Hepatocyte (in vitro differentiated cells): ENCODE measurements around the gene SP2. TPM values are rescaled to one million over a fixed set of nuclear protein-coding genes. Genes with fewer than 3 reads are reported as not detected.
"Not testable (repeated sequence)": the region's sequence is repeated elsewhere in the genome, so short reads cannot be mapped to it uniquely, and the experiment has no call there.

Experiments
- DNase-seq: peaks from one replicate; pipeline ENCODE4 v3.0.0-alpha.2; 2016; ENCODE audit warnings: low spot score
- H2AFZ ChIP-seq: fragments of 200-600 bp; sonication (generic); 2 replicates; pipeline ENCODE4 v1.6.0; 2016; ENCODE audit warnings: antibody characterized with exemption, mild to moderate bottlenecking
- H3K27ac ChIP-seq: fragments of 200-600 bp; sonication (generic); 2 replicates; pipeline ENCODE4 v1.5.1; 2016; ENCODE audit warnings: mild to moderate bottlenecking
- H3K27me3 ChIP-seq: fragments of 200-600 bp; sonication (generic); 2 replicates; pipeline ENCODE4 v1.6.1; 2016
- H3K36me3 ChIP-seq: fragments of 200-600 bp; sonication (generic); replicated peaks from 2 replicates; pipeline ENCODE4 v1.5.1; 2016; ENCODE audit warnings: low read depth; ENCODE audit not compliant: insufficient read depth
- H3K4me1 ChIP-seq: fragments of 200-600 bp; sonication (generic); 2 replicates; pipeline ENCODE4 v1.5.1; 2016; ENCODE audit warnings: mild to moderate bottlenecking, moderate library complexity; ENCODE audit not compliant: insufficient read depth
- H3K4me2 ChIP-seq: fragments of 200-600 bp; sonication (generic); 2 replicates; pipeline ENCODE4 v1.6.0; 2016
- H3K4me3 ChIP-seq: fragments of 200-600 bp; sonication (generic); 2 replicates; pipeline ENCODE4 v1.5.1; 2016; ENCODE audit warnings: mild to moderate bottlenecking
- H3K79me2 ChIP-seq: fragments of 200-600 bp; sonication (generic); 2 replicates; pipeline ENCODE4 v1.6.0; 2017; ENCODE audit warnings: mild to moderate bottlenecking
- H3K9me2 ChIP-seq: fragments of 200-600 bp; sonication (generic); replicated peaks from 2 replicates; pipeline ENCODE4 v1.6.0; 2017; ENCODE audit warnings: mild to moderate bottlenecking; ENCODE audit not compliant: insufficient read depth
- H3K9me3 ChIP-seq: fragments of 200-600 bp; sonication (generic); 2 replicates; pipeline ENCODE4 v1.5.1; 2016; ENCODE audit warnings: low read depth, mild to moderate bottlenecking
- H4K20me1 ChIP-seq: fragments of 200-600 bp; sonication (generic); 2 replicates; pipeline ENCODE4 v1.6.0; 2016; ENCODE audit warnings: mild to moderate bottlenecking; ENCODE audit not compliant: insufficient read depth, poor library complexity, severe bottlenecking
- EZH2 ChIP-seq: fragments of 200-600 bp; sonication (generic); IDR thresholded peaks from 2 replicates; pipeline ENCODE4 v1.6.1; 2016; ENCODE audit warnings: antibody characterized with exemption, mild to moderate bottlenecking, borderline replicate concordance
- EZH2phosphoT487 ChIP-seq: fragments of 200-600 bp; sonication (generic); IDR thresholded peaks from one replicate; pipeline ENCODE4 v1.6.1; 2018; ENCODE audit warnings: antibody characterized with exemption, mild to moderate bottlenecking, low read depth, moderate library complexity; ENCODE audit not compliant: unreplicated experiment, severe bottlenecking
- WGBS: methylation state at CpG from one replicate; pipeline ENCODE4 v1.1.6; 2016; ENCODE audit warnings: low lambda C conversion rate; ENCODE audit errors: missing lambda C conversion rate; 5-methylcytosine and 5-hydroxymethylcytosine counted together
- polyA plus RNA-seq: library from polyadenylated mRNA; unstranded; fragments of >200 nt; fragmentation: Nextera tagmentation; extraction: Ambion mirVana; gene quantifications from 2 replicates; pipeline ENCODE4 v1.2.1, GENCODE V29; 2016
- total RNA-seq: library from RNA; depleted of rRNA; stranded (reverse); fragments of >200 nt; gene quantifications from 2 replicates; pipeline ENCODE4 v1.2.3, GENCODE V29; 2014
- TF ChIP-seq, protein P1 (sequence below): fragments of 200-600 bp; sonication (generic); IDR thresholded peaks from 2 replicates; pipeline ENCODE4 v1.5.1; 2016; ENCODE audit warnings: antibody characterized with exemption, mild to moderate bottlenecking; ENCODE audit not compliant: poor library complexity

The SP2 gene
- total and polyA plus RNA-seq, 2 experiments from 2014 or later: 1.5 to 10.6 TPM

DNA sequence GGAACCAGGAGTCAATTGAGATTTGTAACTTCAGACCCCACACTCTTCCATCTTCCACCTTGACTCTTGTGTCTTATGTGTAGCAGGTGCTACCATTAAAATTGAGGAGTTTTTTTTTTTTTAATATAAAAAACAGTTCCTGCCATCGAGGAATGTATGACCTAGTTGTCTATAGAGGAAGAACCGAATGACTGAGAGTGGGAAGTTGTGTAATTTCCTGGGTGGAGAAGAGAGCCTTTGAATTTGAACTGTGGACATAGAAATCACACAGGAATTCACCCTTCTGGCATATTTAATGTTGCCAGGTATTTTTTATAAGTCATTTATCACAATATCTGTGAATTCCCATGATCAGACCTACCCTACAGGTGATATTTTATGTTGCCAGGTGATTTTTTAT, 22.0 kb downstream of the SP2 start:
- Histone ChIP-seq H3K27ac (no peak overlapping the region), H3K4me3 (no peak overlapping the region), H3K9me3 (no peaks in the 10 kb centered on the region), H3K27me3 (no peaks in the 10 kb centered on the region), H2AFZ (no peak overlapping the region), H3K4me1 (no peaks in the 10 kb centered on the region), H3K4me2 (no peak overlapping the region), H4K20me1 (no peaks in the 10 kb centered on the region), H3K36me3 (no peaks in the 10 kb centered on the region), H3K9me2 (no peaks in the 10 kb centered on the region), H3K79me2 (no peaks in the 10 kb centered on the region)
- TF ChIP-seq, protein P1, sequence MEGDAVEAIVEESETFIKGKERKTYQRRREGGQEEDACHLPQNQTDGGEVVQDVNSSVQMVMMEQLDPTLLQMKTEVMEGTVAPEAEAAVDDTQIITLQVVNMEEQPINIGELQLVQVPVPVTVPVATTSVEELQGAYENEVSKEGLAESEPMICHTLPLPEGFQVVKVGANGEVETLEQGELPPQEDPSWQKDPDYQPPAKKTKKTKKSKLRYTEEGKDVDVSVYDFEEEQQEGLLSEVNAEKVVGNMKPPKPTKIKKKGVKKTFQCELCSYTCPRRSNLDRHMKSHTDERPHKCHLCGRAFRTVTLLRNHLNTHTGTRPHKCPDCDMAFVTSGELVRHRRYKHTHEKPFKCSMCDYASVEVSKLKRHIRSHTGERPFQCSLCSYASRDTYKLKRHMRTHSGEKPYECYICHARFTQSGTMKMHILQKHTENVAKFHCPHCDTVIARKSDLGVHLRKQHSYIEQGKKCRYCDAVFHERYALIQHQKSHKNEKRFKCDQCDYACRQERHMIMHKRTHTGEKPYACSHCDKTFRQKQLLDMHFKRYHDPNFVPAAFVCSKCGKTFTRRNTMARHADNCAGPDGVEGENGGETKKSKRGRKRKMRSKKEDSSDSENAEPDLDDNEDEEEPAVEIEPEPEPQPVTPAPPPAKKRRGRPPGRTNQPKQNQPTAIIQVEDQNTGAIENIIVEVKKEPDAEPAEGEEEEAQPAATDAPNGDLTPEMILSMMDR: no peak
- no peak for TF ChIP-seq EZH2
- no peak for TF ChIP-seq EZH2phosphoT487
- WGBS: 98% methylated on average over 2 of the region's 2 CpGs
- no peak for DNase-seq

DNA sequence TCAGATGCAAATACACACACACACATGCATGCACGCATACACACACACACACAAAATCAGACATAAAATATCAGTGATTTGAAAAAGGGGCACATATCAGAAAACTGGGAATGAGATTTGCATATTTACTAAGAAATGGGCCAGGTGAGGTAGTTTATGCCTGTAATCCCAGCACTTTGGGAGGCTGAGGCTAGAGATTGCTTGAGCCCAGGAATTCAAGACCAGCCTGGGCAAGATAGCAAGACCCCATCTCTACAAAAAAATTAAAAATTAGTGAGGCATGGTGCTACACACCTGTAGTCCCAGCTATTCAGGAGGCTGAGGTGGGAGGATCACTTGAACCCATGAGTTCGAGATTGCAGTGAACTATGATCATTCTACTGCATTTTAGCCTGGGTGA, 23.0 kb downstream of the SP2 start:
- Histone ChIP-seq H3K79me2 (no peaks in the 10 kb centered on the region), H3K4me2 (no peak overlapping the region), H3K4me3 (no peak overlapping the region), H3K27me3 (no peaks in the 10 kb centered on the region), H3K36me3 (no peaks in the 10 kb centered on the region), H3K9me3 (no peaks in the 10 kb centered on the region), H2AFZ (no peak overlapping the region), H3K4me1 (no peaks in the 10 kb centered on the region), H3K9me2 (no peaks in the 10 kb centered on the region), H3K27ac (no peak overlapping the region), H4K20me1 (no peaks in the 10 kb centered on the region)
- WGBS: 98% methylated on average over 2 of the region's 2 CpGs
- no peak for TF ChIP-seq EZH2
- no peak for TF ChIP-seq EZH2phosphoT487
- TF ChIP-seq, protein P1: no peak
- DNase-seq: no peak

DNA sequence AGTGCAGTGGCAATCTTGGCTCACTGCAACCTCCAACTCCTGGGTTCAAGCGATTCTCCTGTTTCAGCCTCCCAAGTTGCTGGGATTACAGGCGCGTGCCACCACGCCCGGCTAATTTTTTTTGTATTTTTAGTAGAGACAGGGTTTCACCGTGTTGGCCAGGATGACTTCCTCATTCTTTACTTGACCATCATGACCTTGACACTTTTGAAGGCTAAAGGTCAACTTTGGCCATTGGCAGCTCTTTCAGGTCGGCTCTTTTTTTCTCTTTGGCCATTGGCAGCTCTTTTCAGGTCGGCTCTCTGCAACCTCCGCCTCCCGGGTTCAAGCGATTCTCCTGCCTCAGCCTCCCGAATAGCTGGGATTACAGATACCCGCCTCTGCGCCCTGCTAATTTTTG, 23.9 kb downstream of the SP2 start:
- H3K9me2 ChIP-seq, H3K27ac ChIP-seq, H3K4me2 ChIP-seq, H3K4me1 ChIP-seq, H3K27me3 ChIP-seq, H3K9me3 ChIP-seq, H3K79me2 ChIP-seq, H2AFZ ChIP-seq, H3K4me3 ChIP-seq, H3K36me3 ChIP-seq, H4K20me1 ChIP-seq, DNase-seq: not testable (repeated sequence)
- 99% methylated on average over 14 of the region's 14 CpGs for WGBS

DNA sequence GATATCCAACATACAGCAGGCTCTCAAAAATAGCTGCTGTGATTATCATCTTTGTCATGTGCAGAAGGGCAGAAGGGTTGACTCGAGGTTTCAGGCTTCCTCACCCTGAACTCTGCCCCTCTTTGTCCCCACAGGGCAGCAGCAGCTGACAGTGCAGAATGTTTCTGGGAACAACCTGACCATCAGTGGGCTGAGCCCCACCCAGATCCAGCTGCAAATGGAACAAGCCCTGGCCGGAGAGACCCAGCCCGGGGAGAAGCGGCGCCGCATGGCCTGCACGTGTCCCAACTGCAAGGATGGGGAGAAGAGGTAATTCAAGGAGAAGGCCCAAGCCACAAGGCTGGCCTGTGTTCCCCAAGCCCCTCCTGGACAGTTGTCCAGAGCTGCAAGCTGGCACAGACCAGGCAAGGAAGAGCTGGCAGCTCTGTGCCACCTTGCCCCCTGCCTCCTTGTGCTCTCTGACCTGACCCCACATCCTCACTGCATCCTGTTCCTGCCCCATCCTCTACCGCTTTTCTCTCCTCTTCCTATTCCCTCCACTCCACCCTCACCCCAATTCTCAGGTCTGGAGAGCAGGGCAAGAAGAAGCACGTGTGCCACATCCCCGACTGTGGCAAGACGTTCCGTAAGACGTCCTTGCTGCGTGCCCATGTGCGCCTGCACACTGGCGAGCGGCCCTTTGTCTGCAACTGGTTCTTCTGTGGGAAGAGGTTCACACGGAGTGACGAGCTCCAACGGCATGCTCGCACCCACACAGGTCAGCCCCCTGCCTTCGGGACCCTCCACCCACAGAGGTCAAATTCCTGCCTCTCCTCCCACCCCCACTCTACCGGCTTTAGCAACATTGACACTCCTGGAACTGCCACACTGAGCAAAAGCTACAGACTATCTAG, 29.0 kb downstream of the SP2 start:
- TF ChIP-seq, protein P1: no peak
- TF ChIP-seq EZH2 (no peak), EZH2phosphoT487 (no peak)
- WGBS: 93% methylated on average over 23 of the region's 23 CpGs
- H3K36me3 ChIP-seq: no peaks in the 10 kb centered on the region
- no peak overlapping the region for H3K4me3 ChIP-seq
- no peak overlapping the region for H3K27ac ChIP-seq
- H3K9me3 ChIP-seq: no peaks in the 10 kb centered on the region
- no peaks in the 10 kb centered on the region for H4K20me1 ChIP-seq
- no peak overlapping the region for H3K4me2 ChIP-seq
- H2AFZ ChIP-seq: no peak overlapping the region
- H3K4me1 ChIP-seq: no peaks in the 10 kb centered on the region
- H3K9me2 ChIP-seq: no peaks in the 10 kb centered on the region
- no peaks in the 10 kb centered on the region for H3K79me2 ChIP-seq
- no peaks in the 10 kb centered on the region for H3K27me3 ChIP-seq
- no peak for DNase-seq
